Stimulated activated CD8-positive, alpha-beta memory T cell treated with anti-CD3 and anti-CD28 coated beads, Interleukin-4, amount 100 ng/mL, for 4 hours (primary cell): ENCODE results near the gene PITPNB.

Experiments used
- DNase-seq, 2 donors: peaks; one replicate each; pipeline ENCODE4 v3.0.0-alpha.2; 2020; ENCODE audit warnings: low read depth in 2 of 2, low spot score in 1 of 2

The PITPNB gene

GRCh38 chr22:27804470-27805297 is 114.4 kb downstream of the PITPNB start:
- peak in 1 of 2 donors; percentile 11 for DNase-seq

GRCh38 chr22:27803841-27804415 is 115.1 kb downstream of the PITPNB start:
- no peak for DNase-seq

GRCh38 chr22:27802346-27803073 is 116.5 kb downstream of the PITPNB start:
- DNase-seq, result no peak
